ENCODE measurements around the gene PPP1R9B. TPM values are rescaled to one million over a fixed set of nuclear protein-coding genes. Genes with fewer than 3 reads are reported as not detected.

The PPP1R9B gene
- total RNA-seq, 1 donor from 2014 or later = 35.2 TPM

GRCh38 chr17:50176559-50177357, 26.3 kb upstream of the PPP1R9B start:
- Histone ChIP-seq H3K4me3 (ENCODE audit: low read depth, low read length) (no peak overlapping the region), H3K36me3 (ENCODE audit: control insufficient read depth, insufficient read depth, low read length) (no peaks in the 10 kb centered on the region), H3K27me3 (ENCODE audit: control insufficient read depth, insufficient read depth, low read length) (no peaks in the 10 kb centered on the region)
- no peak for TF ChIP-seq CTCF (IDR thresholded peaks at IDR 0.05; ENCODE audit: insufficient read depth, low read length, poor library complexity, severe bottlenecking)
- no peak for DNase-seq (ENCODE audit: low read depth)

GRCh38 chr17:50175035-50175807, 24.7 kb upstream of the PPP1R9B start:
- Histone ChIP-seq H3K4me3 (ENCODE audit: low read depth, low read length) (no peak overlapping the region), H3K36me3 (ENCODE audit: control insufficient read depth, insufficient read depth, low read length) (no peaks in the 10 kb centered on the region), H3K27me3 (ENCODE audit: control insufficient read depth, insufficient read depth, low read length) (no peaks in the 10 kb centered on the region)
- TF ChIP-seq CTCF (IDR thresholded peaks at IDR 0.05; ENCODE audit: insufficient read depth, low read length, poor library complexity, severe bottlenecking) = no peak
- DNase-seq (ENCODE audit: low read depth) = no peak

- no peak overlapping the region for H3K4me3 ChIP-seq (ENCODE audit: low read depth, low read length)
- TF ChIP-seq CTCF (IDR thresholded peaks at IDR 0.05; ENCODE audit: insufficient read depth, low read length, poor library complexity, severe bottlenecking) = no peak
- DNase-seq (ENCODE audit: low read depth) = no peak
- H3K27me3 ChIP-seq (ENCODE audit: control insufficient read depth, insufficient read depth, low read length) = no peaks in the 10 kb centered on the region
- H3K36me3 ChIP-seq (ENCODE audit: control insufficient read depth, insufficient read depth, low read length) = no peaks in the 10 kb centered on the region
These were observed 24.0 kb upstream of the PPP1R9B start for GRCh38 chr17:50174444-50174843.

- TF ChIP-seq CTCF (IDR thresholded peaks at IDR 0.05; ENCODE audit: insufficient read depth, low read length, poor library complexity, severe bottlenecking) = no peak
- peak; percentile 65 for DNase-seq (ENCODE audit: low read depth)
- H3K27me3 ChIP-seq (ENCODE audit: control insufficient read depth, insufficient read depth, low read length) = no peaks in the 10 kb centered on the region
- H3K4me3 ChIP-seq (ENCODE audit: low read depth, low read length) = no peak overlapping the region
- no peaks in the 10 kb centered on the region for H3K36me3 ChIP-seq (ENCODE audit: control insufficient read depth, insufficient read depth, low read length)
These were observed 23.0 kb upstream of the PPP1R9B start for GRCh38 chr17:50173335-50173941.

- H3K27me3 ChIP-seq (ENCODE audit: control insufficient read depth, insufficient read depth, low read length) = peaks cover 4% of the 10 kb centered on the region
- H3K36me3 ChIP-seq (ENCODE audit: control insufficient read depth, insufficient read depth, low read length) = no peaks in the 10 kb centered on the region
- no peak for TF ChIP-seq CTCF (IDR thresholded peaks at IDR 0.05; ENCODE audit: insufficient read depth, low read length, poor library complexity, severe bottlenecking)
- DNase-seq (ENCODE audit: low read depth) = no peak
- no peak overlapping the region for H3K4me3 ChIP-seq (ENCODE audit: low read depth, low read length)
These were observed 22.5 kb upstream of the PPP1R9B start for GRCh38 chr17:50172936-50173334.

Measured in kidney epithelial cell (primary cell).